WTC11 (cell line): ENCODE data around the gene HEYL. TPM values are rescaled to one million over a fixed set of nuclear protein-coding genes. Genes with fewer than 3 reads are reported as not detected.

ENCODE experiments used
- ATAC-seq: fragments of 200-7000 bp; cut with Tn5 transposase; 2 replicates; pipeline ENCODE4 v1.10.0; 2021; ENCODE audit warnings: mild to moderate bottlenecking, moderate library complexity
- CTCF ChIA-PET: fragments of 300-600 bp; sonication (Branson Sonifier 250); formaldehyde crosslinking; loops from one replicate; lab custom pipeline; 2021; ENCODE audit warnings: antibody characterized with exemption; lab: Charles Lee
- POLR2A ChIA-PET: fragments of 350-600 bp; sonication (Branson Sonifier 250); formaldehyde crosslinking; loops from one replicate; lab custom pipeline; 2021; ENCODE audit warnings: antibody characterized with exemption; lab: Charles Lee
- DNase-seq: peaks from one replicate; pipeline ENCODE4 v3.0.0; 2021; ENCODE audit warnings: low spot score
- H3K27ac Mint-ChIP-seq: 2 replicates; pipeline ENCODE4 v1.8.0; 2021; ENCODE audit warnings: mixed read lengths
- H3K27me3 Mint-ChIP-seq: 2 replicates; pipeline ENCODE4 v1.8.0; 2021; ENCODE audit warnings: low read depth, mild to moderate bottlenecking, moderate library complexity, mixed read lengths
- H3K36me3 Mint-ChIP-seq: 2 replicates; pipeline ENCODE4 v1.8.0; 2021; ENCODE audit warnings: mixed read lengths
- H3K4me1 Mint-ChIP-seq: 2 replicates; pipeline ENCODE4 v1.8.0; 2022; ENCODE audit warnings: mixed read lengths
- H3K4me3 Mint-ChIP-seq: 2 replicates; pipeline ENCODE4 v1.8.0; 2021; ENCODE audit warnings: mild to moderate bottlenecking, moderate library complexity, mixed read lengths
- H3K9me3 Mint-ChIP-seq: 2 replicates; pipeline ENCODE4 v1.8.0; 2021; ENCODE audit warnings: mixed read lengths
- ESRRA ChIP-seq: sonication (generic); formaldehyde crosslinking; IDR thresholded peaks from 2 replicates; pipeline ENCODE4 v1.8.1; 2022; ENCODE audit warnings: mild to moderate bottlenecking, missing genetic modification reagents, borderline replicate concordance
- ETV6 ChIP-seq: sonication (generic); formaldehyde crosslinking; IDR thresholded peaks from 2 replicates; pipeline ENCODE4 v1.8.1; 2022; ENCODE audit warnings: mild to moderate bottlenecking, missing genetic modification reagents
- FOXJ3 ChIP-seq: sonication (generic); formaldehyde crosslinking; IDR thresholded peaks from 2 replicates; pipeline ENCODE4 v1.9.0; 2021; ENCODE audit warnings: missing genetic modification reagents, mild to moderate bottlenecking, borderline replicate concordance
- FOXP1 ChIP-seq: sonication (generic); formaldehyde crosslinking; IDR thresholded peaks from 2 replicates; pipeline ENCODE4 v1.8.0; 2022; ENCODE audit warnings: missing genetic modification reagents, mild to moderate bottlenecking, moderate library complexity, borderline replicate concordance
- IRF2 ChIP-seq: sonication (generic); formaldehyde crosslinking; IDR thresholded peaks from 2 replicates; pipeline ENCODE4 v1.8.0; 2022; ENCODE audit warnings: low read depth, missing genetic modification reagents, borderline replicate concordance
- TEAD1 ChIP-seq: sonication (generic); formaldehyde crosslinking; IDR thresholded peaks from 2 replicates; pipeline ENCODE4 v1.8.0; 2022; ENCODE audit warnings: mild to moderate bottlenecking, missing genetic modification reagents
- TP53 ChIP-seq: sonication (generic); formaldehyde crosslinking; IDR thresholded peaks from 2 replicates; pipeline ENCODE4 v1.8.1; 2023; ENCODE audit warnings: mild to moderate bottlenecking, missing genetic modification reagents
- ZNF121 ChIP-seq: sonication (generic); formaldehyde crosslinking; IDR thresholded peaks from 2 replicates; pipeline ENCODE4 v1.8.0; 2023; ENCODE audit warnings: missing genetic modification reagents
- ZNF416 ChIP-seq: fragments of 250-450 bp; sonication (Bioruptor Pico); IDR thresholded peaks from 2 replicates; pipeline ENCODE4 v1.9.0; 2021; ENCODE audit warnings: mild to moderate bottlenecking, inconsistent platforms
- total RNA-seq: library from RNA; stranded (reverse); gene quantifications from 3 replicates; pipeline ENCODE4 v1.2.3, GENCODE V29; 2021
- TF ChIP-seq, protein P1 (sequence below): sonication (generic); formaldehyde crosslinking; IDR thresholded peaks from 2 replicates; pipeline ENCODE4 v1.8.0; 2022; ENCODE audit warnings: mild to moderate bottlenecking, missing genetic modification reagents
- TF ChIP-seq, protein P2 (sequence below): fragments of 250-450 bp; sonication (Bioruptor Pico); IDR thresholded peaks from 2 replicates; pipeline ENCODE4 v1.9.0; 2021; ENCODE audit warnings: mild to moderate bottlenecking, borderline replicate concordance
- TF ChIP-seq, protein P3 (sequence below): fragments of 200-600 bp; IDR thresholded peaks from 2 replicates; pipeline ENCODE4 v1.8.0; 2022; ENCODE audit warnings: antibody characterized with exemption
- TF ChIP-seq, protein P4 (sequence below): sonication (generic); formaldehyde crosslinking; IDR thresholded peaks from 2 replicates; pipeline ENCODE4 v1.8.0; 2023; ENCODE audit warnings: missing genetic modification reagents
- TF ChIP-seq, protein P5 (sequence below): fragments of 250-450 bp; sonication (Bioruptor Pico); IDR thresholded peaks from 2 replicates; pipeline ENCODE4 v1.9.0; 2021; ENCODE audit warnings: mild to moderate bottlenecking

Gene HEYL
- total RNA-seq, 1 experiment from 2014 or later, result 2.3 TPM

DNA sequence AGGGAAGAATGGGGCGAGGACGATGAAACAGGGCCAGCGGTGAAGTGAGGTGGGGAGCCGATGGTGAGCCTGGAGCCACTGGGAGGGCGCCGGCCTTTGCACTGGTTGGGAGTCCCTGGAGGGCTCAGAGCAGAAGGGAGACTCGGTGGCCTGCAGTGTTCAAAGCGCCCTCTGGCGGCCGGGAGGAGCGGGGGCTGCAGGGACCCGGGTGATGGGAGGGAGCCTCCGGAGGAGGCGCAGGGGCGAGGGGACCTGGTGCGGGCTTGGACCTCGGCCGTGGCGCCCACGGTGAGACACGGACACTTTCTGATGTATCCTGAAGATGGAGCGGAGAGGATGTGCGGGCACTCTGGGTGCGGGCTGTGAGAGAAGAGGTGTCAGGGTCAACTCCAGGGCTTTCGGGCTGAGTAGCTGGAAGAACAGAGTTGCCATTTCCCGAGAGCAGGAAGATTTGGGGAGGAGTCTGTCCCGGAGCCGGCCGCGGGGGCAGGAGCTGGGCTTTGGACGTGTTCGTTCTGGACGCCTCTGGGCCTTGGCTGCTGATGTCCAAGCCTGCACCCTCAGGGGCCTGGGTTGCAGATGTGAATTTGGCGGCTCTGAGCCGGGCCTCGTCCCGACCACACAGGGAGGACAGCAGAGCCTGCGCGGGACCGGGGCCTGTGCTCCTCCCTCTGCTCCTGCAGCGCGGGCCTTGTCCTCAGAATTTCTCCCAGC is 29.7 kb downstream of the HEYL start (continued):
- TF ChIP-seq, protein P1, sequence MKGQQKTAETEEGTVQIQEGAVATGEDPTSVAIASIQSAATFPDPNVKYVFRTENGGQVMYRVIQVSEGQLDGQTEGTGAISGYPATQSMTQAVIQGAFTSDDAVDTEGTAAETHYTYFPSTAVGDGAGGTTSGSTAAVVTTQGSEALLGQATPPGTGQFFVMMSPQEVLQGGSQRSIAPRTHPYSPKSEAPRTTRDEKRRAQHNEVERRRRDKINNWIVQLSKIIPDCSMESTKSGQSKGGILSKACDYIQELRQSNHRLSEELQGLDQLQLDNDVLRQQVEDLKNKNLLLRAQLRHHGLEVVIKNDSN (CRISPR knock-in tag), result no peak
- TF ChIP-seq, protein P2, sequence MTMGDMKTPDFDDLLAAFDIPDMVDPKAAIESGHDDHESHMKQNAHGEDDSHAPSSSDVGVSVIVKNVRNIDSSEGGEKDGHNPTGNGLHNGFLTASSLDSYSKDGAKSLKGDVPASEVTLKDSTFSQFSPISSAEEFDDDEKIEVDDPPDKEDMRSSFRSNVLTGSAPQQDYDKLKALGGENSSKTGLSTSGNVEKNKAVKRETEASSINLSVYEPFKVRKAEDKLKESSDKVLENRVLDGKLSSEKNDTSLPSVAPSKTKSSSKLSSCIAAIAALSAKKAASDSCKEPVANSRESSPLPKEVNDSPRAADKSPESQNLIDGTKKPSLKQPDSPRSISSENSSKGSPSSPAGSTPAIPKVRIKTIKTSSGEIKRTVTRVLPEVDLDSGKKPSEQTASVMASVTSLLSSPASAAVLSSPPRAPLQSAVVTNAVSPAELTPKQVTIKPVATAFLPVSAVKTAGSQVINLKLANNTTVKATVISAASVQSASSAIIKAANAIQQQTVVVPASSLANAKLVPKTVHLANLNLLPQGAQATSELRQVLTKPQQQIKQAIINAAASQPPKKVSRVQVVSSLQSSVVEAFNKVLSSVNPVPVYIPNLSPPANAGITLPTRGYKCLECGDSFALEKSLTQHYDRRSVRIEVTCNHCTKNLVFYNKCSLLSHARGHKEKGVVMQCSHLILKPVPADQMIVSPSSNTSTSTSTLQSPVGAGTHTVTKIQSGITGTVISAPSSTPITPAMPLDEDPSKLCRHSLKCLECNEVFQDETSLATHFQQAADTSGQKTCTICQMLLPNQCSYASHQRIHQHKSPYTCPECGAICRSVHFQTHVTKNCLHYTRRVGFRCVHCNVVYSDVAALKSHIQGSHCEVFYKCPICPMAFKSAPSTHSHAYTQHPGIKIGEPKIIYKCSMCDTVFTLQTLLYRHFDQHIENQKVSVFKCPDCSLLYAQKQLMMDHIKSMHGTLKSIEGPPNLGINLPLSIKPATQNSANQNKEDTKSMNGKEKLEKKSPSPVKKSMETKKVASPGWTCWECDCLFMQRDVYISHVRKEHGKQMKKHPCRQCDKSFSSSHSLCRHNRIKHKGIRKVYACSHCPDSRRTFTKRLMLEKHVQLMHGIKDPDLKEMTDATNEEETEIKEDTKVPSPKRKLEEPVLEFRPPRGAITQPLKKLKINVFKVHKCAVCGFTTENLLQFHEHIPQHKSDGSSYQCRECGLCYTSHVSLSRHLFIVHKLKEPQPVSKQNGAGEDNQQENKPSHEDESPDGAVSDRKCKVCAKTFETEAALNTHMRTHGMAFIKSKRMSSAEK (CRISPR knock-in tag), result no peak
- TF ChIP-seq TEAD1 (CRISPR knock-in tag) (no peak; the same call in 1 of the 2 replicates), ZNF121 (0 out of 2 replicates have a peak, but pooled peaks have one; percentile 10), TP53 (0 out of 2 replicates have a peak, but pooled peaks have one; percentile 68), ZNF416 (CRISPR knock-in tag) (no peak)
- TF ChIP-seq, protein P3, sequence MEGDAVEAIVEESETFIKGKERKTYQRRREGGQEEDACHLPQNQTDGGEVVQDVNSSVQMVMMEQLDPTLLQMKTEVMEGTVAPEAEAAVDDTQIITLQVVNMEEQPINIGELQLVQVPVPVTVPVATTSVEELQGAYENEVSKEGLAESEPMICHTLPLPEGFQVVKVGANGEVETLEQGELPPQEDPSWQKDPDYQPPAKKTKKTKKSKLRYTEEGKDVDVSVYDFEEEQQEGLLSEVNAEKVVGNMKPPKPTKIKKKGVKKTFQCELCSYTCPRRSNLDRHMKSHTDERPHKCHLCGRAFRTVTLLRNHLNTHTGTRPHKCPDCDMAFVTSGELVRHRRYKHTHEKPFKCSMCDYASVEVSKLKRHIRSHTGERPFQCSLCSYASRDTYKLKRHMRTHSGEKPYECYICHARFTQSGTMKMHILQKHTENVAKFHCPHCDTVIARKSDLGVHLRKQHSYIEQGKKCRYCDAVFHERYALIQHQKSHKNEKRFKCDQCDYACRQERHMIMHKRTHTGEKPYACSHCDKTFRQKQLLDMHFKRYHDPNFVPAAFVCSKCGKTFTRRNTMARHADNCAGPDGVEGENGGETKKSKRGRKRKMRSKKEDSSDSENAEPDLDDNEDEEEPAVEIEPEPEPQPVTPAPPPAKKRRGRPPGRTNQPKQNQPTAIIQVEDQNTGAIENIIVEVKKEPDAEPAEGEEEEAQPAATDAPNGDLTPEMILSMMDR, result peak; percentile 94
- TF ChIP-seq, protein P4, sequence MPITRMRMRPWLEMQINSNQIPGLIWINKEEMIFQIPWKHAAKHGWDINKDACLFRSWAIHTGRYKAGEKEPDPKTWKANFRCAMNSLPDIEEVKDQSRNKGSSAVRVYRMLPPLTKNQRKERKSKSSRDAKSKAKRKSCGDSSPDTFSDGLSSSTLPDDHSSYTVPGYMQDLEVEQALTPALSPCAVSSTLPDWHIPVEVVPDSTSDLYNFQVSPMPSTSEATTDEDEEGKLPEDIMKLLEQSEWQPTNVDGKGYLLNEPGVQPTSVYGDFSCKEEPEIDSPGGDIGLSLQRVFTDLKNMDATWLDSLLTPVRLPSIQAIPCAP (CRISPR knock-in tag), result no peak
- TF ChIP-seq, all 79 proteins: peak for 7

DNA sequence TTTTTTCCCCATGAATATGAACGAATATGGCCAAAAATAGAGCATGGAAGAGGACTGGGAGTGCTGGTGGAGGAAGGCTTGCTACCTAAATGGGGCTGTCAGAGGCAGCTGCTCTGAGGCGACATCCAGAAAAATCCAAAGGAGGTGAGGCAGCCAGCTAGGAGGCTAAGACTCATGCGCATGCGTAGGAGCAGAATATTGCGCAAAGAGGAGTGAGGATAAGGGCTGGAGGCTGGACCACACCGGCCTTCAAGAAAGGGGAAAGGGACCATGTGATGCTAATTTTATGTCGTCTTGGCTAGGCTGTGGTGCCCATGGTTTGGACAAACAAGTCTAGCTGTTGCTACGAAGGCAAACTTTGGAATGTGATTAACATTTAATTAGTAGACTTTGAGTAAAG is 30.5 kb downstream of the HEYL start:
- peaks cover 3% of the 10 kb centered on the region; the same call in 1 of the 2 replicates for H3K4me1 Mint-ChIP-seq
- POLR2A ChIA-PET, result no interaction called here
- CTCF ChIA-PET, result interaction anchor here (0.8 to 5.8 kb wide), 9 partner anchors 14 to 130 kb away, joined by 3 to 69 read pairs (median 15); partner anchors contain the start of genes NT5C1A and PPIE
- H3K27me3 Mint-ChIP-seq, result peaks cover 63% of the 10 kb centered on the region
- no peak for DNase-seq
- no peaks in the 10 kb centered on the region for H3K36me3 Mint-ChIP-seq
- no peak overlapping the region for H3K27ac Mint-ChIP-seq
- 0 out of 2 replicates have a peak, but pooled peaks have one; percentile 15 for TF ChIP-seq FOXP1 (CRISPR knock-in tag)
- no peak for TF ChIP-seq ESRRA
- TF ChIP-seq IRF2 (CRISPR knock-in tag), result no peak
- TF ChIP-seq, protein P3, result no peak
- TF ChIP-seq FOXJ3, result no peak
- TF ChIP-seq, protein P5, sequence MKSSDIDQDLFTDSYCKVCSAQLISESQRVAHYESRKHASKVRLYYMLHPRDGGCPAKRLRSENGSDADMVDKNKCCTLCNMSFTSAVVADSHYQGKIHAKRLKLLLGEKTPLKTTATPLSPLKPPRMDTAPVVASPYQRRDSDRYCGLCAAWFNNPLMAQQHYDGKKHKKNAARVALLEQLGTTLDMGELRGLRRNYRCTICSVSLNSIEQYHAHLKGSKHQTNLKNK (CRISPR knock-in tag), result no peak
- TF ChIP-seq ETV6 (CRISPR knock-in tag), result no peak
- H3K4me3 Mint-ChIP-seq, result peak overlapping the region; percentile 83; the same call in 1 of the 2 replicates
- H3K9me3 Mint-ChIP-seq, result peaks cover 2% of the 10 kb centered on the region; the same call in 1 of the 2 replicates
- ATAC-seq, result no peak
